ENCODE results near the gene TAS2R38.

The TAS2R38 gene

DNA sequence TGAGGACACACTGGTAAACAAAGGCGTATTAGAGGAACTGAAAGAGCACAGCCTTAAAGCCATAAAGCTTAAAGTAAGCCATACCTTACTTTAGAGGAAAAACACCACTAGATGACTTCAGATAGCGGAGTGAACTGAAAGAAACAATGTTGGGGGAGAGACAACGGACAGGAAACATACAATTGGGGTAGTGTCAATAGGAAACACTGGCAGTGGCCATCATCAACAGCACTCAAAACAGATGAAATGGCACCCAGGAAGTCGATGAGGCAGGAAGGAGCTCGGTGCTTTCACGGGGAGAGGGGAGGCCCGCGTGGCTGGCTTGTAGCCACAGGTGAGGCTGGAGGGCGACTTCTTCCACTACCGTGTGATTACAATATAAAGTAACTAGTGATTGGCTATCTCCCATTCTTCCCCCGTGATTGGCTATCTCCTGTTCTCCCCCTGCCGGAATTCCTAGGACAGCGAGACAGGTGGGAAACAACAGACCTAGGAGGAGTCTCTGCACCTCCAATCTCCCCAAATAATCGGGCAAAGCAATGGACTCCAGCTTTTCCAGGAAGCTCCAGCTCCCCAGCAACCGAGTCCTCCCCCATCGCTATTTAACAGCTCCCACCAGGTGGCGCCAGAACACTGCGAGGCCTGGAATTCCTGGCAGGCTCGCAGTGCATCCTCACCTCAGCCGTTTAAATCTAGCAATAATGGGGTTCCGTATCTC lies 2.4 kb upstream of the TAS2R38 start:
- DNase-seq: peak; percentile 86

DNA sequence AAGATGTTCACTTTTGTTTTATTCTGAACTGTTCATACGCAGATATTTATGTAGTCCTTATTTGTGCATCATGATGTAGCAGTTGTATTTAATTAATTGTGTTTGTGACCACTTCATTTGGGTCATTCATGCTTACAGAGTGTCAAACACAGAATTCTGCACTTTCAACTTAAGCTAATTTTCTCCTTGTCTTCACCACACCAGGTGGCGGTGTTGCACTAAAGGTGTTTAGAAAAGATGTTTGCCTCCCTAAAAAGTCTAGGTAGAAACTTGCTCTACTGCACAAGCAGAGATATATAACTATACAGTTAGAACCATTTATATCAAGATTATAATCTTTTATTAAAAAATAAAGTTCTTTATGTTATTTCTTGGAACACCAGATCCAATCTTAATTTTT lies 1.3 kb upstream of the TAS2R38 start:
- DNase-seq: no peak

GRCh38 chr7:141960687-141961422 lies 12.7 kb downstream of the TAS2R38 start:
- DNase-seq: peak; percentile 91

DNA sequence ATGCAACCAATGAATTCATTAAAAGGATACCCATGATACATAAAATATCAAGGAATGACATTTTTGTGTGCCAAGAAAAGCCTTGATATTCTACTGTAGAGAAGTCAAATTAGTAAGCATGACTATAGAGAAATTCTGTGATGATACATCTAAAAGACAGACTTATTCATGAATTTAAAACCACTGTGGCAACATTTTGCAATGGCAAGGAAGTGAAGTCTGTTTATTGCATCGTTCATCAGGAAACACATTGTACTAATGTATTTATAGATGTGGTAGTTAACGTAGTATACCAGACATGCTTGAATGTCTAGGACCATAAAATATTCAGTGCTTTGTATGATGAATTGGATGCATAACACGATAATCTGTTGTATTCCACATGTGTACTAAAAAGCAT lies 17.5 kb downstream of the TAS2R38 start:
- peak; percentile 82 for DNase-seq

- no peak for DNase-seq
Measured at GRCh38 chr7:141954334-141954733, 19.2 kb downstream of the TAS2R38 start.

- no peak for DNase-seq
Measured at GRCh38 chr7:141952461-141952860, 21.1 kb downstream of the TAS2R38 start.

DNA sequence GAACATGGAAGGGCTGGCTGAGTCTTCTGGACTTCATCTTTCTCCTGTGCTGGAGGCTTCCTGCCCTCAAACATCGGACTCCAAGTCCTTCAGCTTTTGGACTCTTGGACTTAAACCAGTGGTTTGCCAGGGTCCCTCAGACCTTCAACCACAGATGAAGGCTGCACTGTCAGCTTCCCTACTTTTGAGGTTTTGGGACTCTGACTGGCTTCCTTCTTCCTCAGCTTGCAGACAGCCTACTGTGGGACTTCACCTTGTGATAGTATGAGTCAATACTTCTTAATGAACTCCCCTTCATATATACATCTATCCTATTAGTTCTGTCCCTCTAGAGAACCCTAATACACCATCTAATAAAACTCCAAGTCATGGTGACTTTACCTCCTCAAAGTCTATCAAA lies 22.8 kb downstream of the TAS2R38 start:
- DNase-seq: peak; percentile 33

- DNase-seq: no peak
Measured at GRCh38 chr7:141949911-141950310, 23.7 kb downstream of the TAS2R38 start.

GRCh38 chr7:141949451-141949850 lies 24.1 kb downstream of the TAS2R38 start:
- DNase-seq: peak; percentile 71

- DNase-seq: peak; percentile 57
Measured at GRCh38 chr7:141949021-141949420, 24.6 kb downstream of the TAS2R38 start.

DNA sequence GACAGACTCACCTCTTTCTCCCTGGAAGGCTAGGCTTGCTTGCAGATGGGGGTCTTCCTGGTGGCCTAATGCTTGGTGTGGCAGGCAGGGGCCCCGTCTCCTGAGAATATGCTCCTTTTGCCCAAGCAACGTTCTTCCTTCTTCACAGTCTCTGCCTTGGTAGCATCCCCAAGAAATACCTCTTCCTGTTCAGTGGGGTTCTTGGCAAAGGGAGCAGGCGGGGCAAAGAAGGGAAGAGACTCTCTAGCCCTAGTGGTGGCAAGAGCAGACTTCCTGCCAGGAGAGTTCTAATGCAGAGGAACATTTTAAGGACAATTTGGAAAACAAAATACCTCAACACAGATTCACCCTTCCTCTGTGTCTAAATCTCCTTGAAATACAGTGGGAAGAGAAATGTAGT lies 26.8 kb downstream of the TAS2R38 start, which contains the start of gene CLEC5A:
Gene CLEC5A (minus strand): TSS at position 179 of the 400 bp plus-strand sequence. CDS start 682 bp downstream, outside the sequence.
- no peak for DNase-seq

DNA sequence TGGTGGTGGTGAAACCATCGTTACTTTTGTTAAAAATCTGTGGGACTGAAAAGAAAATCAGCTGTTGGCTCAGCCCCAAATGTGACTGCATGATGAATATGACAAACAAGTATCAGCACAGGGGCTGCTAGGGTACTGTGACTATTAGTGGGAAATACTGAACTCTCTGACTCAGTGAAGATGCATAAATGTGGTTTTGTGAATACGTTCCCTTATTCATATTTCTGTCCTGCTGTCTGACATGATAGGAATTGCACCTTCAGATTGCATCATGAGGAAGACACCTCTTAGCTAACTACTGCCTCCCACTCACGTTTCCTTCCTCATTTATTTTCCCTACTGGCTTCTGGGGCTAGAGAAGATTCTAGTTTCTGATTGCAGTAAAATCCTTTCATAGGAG lies 28.2 kb downstream of the TAS2R38 start:
- peak; percentile 95 for DNase-seq

GRCh38 chr7:141944811-141945210 lies 28.8 kb downstream of the TAS2R38 start:
- DNase-seq: peak; percentile 68

DNA sequence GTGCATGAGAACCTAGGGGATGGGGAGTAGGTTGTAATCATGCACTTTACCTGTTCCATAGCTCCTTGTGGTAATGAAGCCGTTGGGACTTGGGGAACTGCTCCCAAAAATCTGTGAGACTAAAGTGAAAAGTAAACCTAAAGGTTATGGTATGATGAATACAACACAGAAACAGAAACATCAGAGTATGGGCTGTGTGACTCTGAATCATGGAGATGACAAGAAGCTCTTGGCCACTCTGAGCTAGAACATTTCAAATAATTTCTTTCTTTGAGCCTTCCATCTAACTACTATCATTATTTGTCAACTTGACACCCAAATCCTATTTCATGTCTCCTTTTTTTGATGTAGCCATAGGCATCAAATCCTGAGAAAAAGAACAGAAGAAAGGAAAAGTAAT lies 29.7 kb downstream of the TAS2R38 start:
- DNase-seq: peak; percentile 67

- DNase-seq: no peak
Measured at GRCh38 chr7:141941075-141941474, 32.5 kb downstream of the TAS2R38 start.

DNA sequence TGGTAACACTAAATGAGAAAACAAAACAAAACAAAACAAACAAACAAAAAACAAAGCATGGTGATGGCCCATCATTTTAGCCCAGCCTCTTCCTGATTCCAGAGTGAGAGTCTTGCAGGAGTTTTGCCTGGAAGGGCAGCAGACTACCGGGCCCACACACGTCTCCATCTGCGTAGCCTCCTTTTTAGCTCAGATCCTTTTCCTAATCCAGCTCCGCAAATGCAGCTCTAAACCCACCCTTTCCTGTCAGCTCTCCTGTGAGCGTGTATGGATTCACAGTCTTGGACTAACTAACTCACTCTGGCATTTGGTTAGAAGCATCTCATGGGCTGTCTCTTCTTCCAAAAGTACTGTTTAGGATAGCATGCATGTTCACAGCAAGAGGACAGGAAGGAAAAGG lies 43.4 kb downstream of the TAS2R38 start:
- DNase-seq: no peak

GRCh38 chr7:141928845-141929195 lies 44.8 kb downstream of the TAS2R38 start:
- no peak for DNase-seq

- DNase-seq: peak; percentile 36
Measured at GRCh38 chr7:141928146-141928844, 45.3 kb downstream of the TAS2R38 start.
